ENCODE data around the gene EPHA10.

- no peak for TF ChIP-seq POLR2A (IDR thresholded peaks at IDR 0.05; ENCODE audit: low read length)
- no peak for TF ChIP-seq SREBF2 (IDR thresholded peaks at IDR 0.05)
- no peak for TF ChIP-seq CEBPB (IDR thresholded peaks at IDR 0.05)
- no peak for TF ChIP-seq MAFK (IDR thresholded peaks at IDR 0.05; ENCODE audit: partially characterized antibody)
- TF ChIP-seq JUN (IDR thresholded peaks at IDR 0.05): no peak
- TF ChIP-seq, protein P1, sequence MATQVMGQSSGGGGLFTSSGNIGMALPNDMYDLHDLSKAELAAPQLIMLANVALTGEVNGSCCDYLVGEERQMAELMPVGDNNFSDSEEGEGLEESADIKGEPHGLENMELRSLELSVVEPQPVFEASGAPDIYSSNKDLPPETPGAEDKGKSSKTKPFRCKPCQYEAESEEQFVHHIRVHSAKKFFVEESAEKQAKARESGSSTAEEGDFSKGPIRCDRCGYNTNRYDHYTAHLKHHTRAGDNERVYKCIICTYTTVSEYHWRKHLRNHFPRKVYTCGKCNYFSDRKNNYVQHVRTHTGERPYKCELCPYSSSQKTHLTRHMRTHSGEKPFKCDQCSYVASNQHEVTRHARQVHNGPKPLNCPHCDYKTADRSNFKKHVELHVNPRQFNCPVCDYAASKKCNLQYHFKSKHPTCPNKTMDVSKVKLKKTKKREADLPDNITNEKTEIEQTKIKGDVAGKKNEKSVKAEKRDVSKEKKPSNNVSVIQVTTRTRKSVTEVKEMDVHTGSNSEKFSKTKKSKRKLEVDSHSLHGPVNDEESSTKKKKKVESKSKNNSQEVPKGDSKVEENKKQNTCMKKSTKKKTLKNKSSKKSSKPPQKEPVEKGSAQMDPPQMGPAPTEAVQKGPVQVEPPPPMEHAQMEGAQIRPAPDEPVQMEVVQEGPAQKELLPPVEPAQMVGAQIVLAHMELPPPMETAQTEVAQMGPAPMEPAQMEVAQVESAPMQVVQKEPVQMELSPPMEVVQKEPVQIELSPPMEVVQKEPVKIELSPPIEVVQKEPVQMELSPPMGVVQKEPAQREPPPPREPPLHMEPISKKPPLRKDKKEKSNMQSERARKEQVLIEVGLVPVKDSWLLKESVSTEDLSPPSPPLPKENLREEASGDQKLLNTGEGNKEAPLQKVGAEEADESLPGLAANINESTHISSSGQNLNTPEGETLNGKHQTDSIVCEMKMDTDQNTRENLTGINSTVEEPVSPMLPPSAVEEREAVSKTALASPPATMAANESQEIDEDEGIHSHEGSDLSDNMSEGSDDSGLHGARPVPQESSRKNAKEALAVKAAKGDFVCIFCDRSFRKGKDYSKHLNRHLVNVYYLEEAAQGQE (IDR thresholded peaks at IDR 0.05): no peak
These were observed 29.7 kb upstream of the EPHA10 start for GRCh38 chr1:37794372-37795339.
